NB4 (cell line): ENCODE data around the gene LDLRAD4.

Experiments used
- CTCF ChIP-seq: IDR thresholded peaks from one replicate; pipeline ENCODE4 v1.5.1; 2012; ENCODE audit warnings: low read depth, low read length
- POLR2A ChIP-seq: IDR thresholded peaks from 2 replicates; pipeline ENCODE4 v1.6.1; 2011; ENCODE audit warnings: mild to moderate bottlenecking; ENCODE audit not compliant: insufficient read length; ENCODE audit errors: extremely low read depth

- TF ChIP-seq CTCF (no peak), POLR2A (no peak)
Observed at GRCh38 chr18:13483316-13484270, 265.0 kb downstream of the LDLRAD4 start.
